GM12878 (cell line): ENCODE measurements around the gene CFAP91. TPM values are rescaled to one million over a fixed set of nuclear protein-coding genes. Genes with fewer than 3 reads are reported as not detected.

Source experiments
- ATAC-seq: fragments of 200-7000 bp; cut with Tn5 transposase; 3 replicates; pipeline ENCODE4 v1.9.1; 2020; ENCODE audit warnings: mild to moderate bottlenecking, moderate library complexity
- BruUV-seq: library from RNA; stranded (reverse); fragments of 400-500 nt; replicated peaks from 2 replicates; lab custom pipeline; 2021; lab: Mats Ljungman, UMichigan
- CTCF ChIA-PET: fragments of 300-600 bp; sonication (Branson Sonifier 250); formaldehyde crosslinking; extraction: SDS; loops from one replicate; lab custom pipeline; 2021; ENCODE audit warnings: inconsistent platforms; lab: Yijun Ruan, JAX
- POLR2A ChIA-PET: fragments of 350-600 bp; formaldehyde crosslinking; extraction: SDS; loops from one replicate; lab custom pipeline; 2021; ENCODE audit warnings: inconsistent platforms; lab: Charles Lee
- RAD21 ChIA-PET: fragments of 300-600 bp; sonication (Branson Sonifier 250); formaldehyde crosslinking; loops from one replicate; lab custom pipeline; 2023; ENCODE audit warnings: antibody characterized with exemption; ENCODE audit not compliant: unreplicated experiment; lab: Charles Lee
- SMC1A ChIA-PET: fragments of 300-600 bp; sonication (Branson Sonifier 250); formaldehyde crosslinking; loops from one replicate; lab custom pipeline; 2023; ENCODE audit not compliant: unreplicated experiment, uncharacterized antibody; lab: Charles Lee
- DNase-seq: peaks from one replicate; pipeline ENCODE4 v3.0.0-alpha.2; 2011; ENCODE audit warnings: low read depth, low spot score
- FAIRE-seq: peaks from 3 replicates; lab custom pipeline; 2011; peaks lifted over from hg19 to GRCh38; lab: Jason Lieb, UNC
- H2AFZ ChIP-seq: 2 replicates; pipeline ENCODE4 v1.6.0; 2011; ENCODE audit warnings: low read depth, low read length, control low read depth; ENCODE audit not compliant: control insufficient read depth
- H3K27ac ChIP-seq: 2 replicates; pipeline ENCODE4 v1.5.1; 2011; ENCODE audit warnings: control low read depth; ENCODE audit not compliant: control insufficient read depth, insufficient read depth
- H3K27me3 ChIP-seq, 2 experiments: replicated peaks in 1 of 2; 2 replicates each; pipeline versions ENCODE4 v1.6.0 to v1.6.1; 2011; ENCODE audit warnings: low read length in 1 of 2; ENCODE audit not compliant: control insufficient read depth in 2 of 2, insufficient read depth in 2 of 2
- H3K36me3 ChIP-seq, 2 experiments: 2 replicates each; pipeline ENCODE4 v1.5.1; 2011; ENCODE audit warnings: low read length in 1 of 2; ENCODE audit not compliant: control insufficient read depth in 2 of 2, insufficient read depth in 2 of 2
- H3K4me1 ChIP-seq: 2 replicates; pipeline ENCODE4 v1.6.1; 2011; ENCODE audit warnings: mild to moderate bottlenecking, low read length, moderate library complexity, mixed read lengths; ENCODE audit not compliant: control insufficient read depth, insufficient read depth
- H3K4me2 ChIP-seq: 2 replicates; pipeline ENCODE4 v1.6.0; 2011; ENCODE audit warnings: control low read depth; ENCODE audit not compliant: control insufficient read depth, insufficient read depth
- H3K4me3 ChIP-seq: fragments of 200-600 bp; sonication (generic); 2 replicates; pipeline ENCODE4 v1.5.1; 2016
- H3K79me2 ChIP-seq: 2 replicates; pipeline ENCODE4 v1.6.0; 2011; ENCODE audit warnings: low read length; ENCODE audit not compliant: control insufficient read depth, insufficient read depth
- H3K9ac ChIP-seq: 2 replicates; pipeline ENCODE4 v1.8.0; 2011; ENCODE audit warnings: low read length, control low read depth, mixed read lengths; ENCODE audit not compliant: control insufficient read depth, insufficient read depth
- H3K9me3 ChIP-seq: replicated peaks from 3 replicates; pipeline ENCODE4 v1.5.1; 2011; ENCODE audit warnings: mild to moderate bottlenecking, low read length; ENCODE audit not compliant: control insufficient read depth, insufficient read depth
- H4K20me1 ChIP-seq: 2 replicates; pipeline ENCODE4 v1.6.0; 2011; ENCODE audit not compliant: control insufficient read depth, insufficient read depth
- CHD2 ChIP-seq: IDR thresholded peaks from 2 replicates; pipeline ENCODE4 v1.6.1; 2011; ENCODE audit warnings: low read depth, low read length, improper control_type of control experiment, borderline replicate concordance
- EZH2 ChIP-seq: IDR thresholded peaks from 2 replicates; pipeline ENCODE4 v1.6.1; 2012; ENCODE audit warnings: low read depth, mild to moderate bottlenecking, control low read depth, inconsistent platforms, low read length, borderline replicate concordance; ENCODE audit not compliant: control insufficient read depth
- FOS ChIP-seq: IDR thresholded peaks from 3 replicates; pipeline ENCODE4 v1.6.1; 2011; ENCODE audit warnings: borderline replicate concordance; ENCODE audit not compliant: insufficient read length; ENCODE audit errors: extremely low read depth
- MTA2 ChIP-seq: fragments of 450-650 bp; IDR thresholded peaks from 2 replicates; pipeline ENCODE4 v1.6.1; 2016; ENCODE audit warnings: low read depth, mild to moderate bottlenecking, moderate library complexity
- NRF1 ChIP-seq: conservative IDR thresholded peaks from 2 replicates; pipeline ENCODE4 v1.6.1; 2011; ENCODE audit warnings: mild to moderate bottlenecking, low read depth, low read length, improper control_type of control experiment
- TCF3 ChIP-seq: IDR thresholded peaks from 2 replicates; pipeline ENCODE4 v1.6.1; 2012; ENCODE audit warnings: low read depth, mild to moderate bottlenecking, low read length, borderline replicate concordance; ENCODE audit not compliant: insufficient read depth
- WGBS: methylation state at CpG from one replicate; pipeline ENCODE4 v1.1.6; 2016; ENCODE audit warnings: low lambda C conversion rate; ENCODE audit not compliant: insufficient replicate concordance, insufficient coverage; ENCODE audit errors: missing lambda C conversion rate; 5-methylcytosine and 5-hydroxymethylcytosine counted together
- in situ Hi-C: fragments of 300-500 bp; cut with MboI; formaldehyde crosslinking; loops from 9 replicates; pipeline ENCODE4 v1.14.3; 2018; ENCODE audit warnings: mixed read lengths
- intact Hi-C: fragments of 100-400 bp; cut with micrococcal nuclease; formaldehyde crosslinking; loops from one replicate; pipeline ENCODE4 v1.14.2; 2022; ENCODE audit not compliant: unreplicated experiment
- polyA plus RNA-seq, 11 experiments: library from polyadenylated mRNA; depleted of rRNA in 4 of 11; unstranded in 6 of 11; stranded (reverse) in 5 of 11; fragments of >200 nt; fragmentation: Nextera tagmentation in 4 of 11; fragmentation: Illumina TruSeq in 1 of 11; extraction: Ambion mirVana in 4 of 11; extraction: Trizol in 1 of 11; gene quantifications; 1 replicate in 1 of 11; 2 replicates in 10 of 11; pipeline versions ENCODE4 v1.2.1 to v1.2.3, GENCODE V29; 2011 to 2016; ENCODE audit warnings: inconsistent platforms in 2 of 11, missing spikeins in 2 of 11, low read depth in 1 of 11
- total RNA-seq, 4 experiments: library from RNA; depleted of rRNA in 3 of 4; stranded (reverse); fragments of >200 nt in 3 of 4; fragmentation: Illumina TruSeq in 1 of 4; extraction: Trizol in 1 of 4; gene quantifications; 2 replicates each; pipeline versions ENCODE4 v1.2.1 to v1.2.3, GENCODE V29; 2013 to 2021
- TF ChIP-seq, protein P1 (sequence below): fragments of 450-650 bp; IDR thresholded peaks from 2 replicates; pipeline ENCODE4 v1.6.1; 2017; ENCODE audit warnings: antibody characterized with exemption, mild to moderate bottlenecking, moderate library complexity
- TF ChIP-seq, protein P2 (sequence below): IDR thresholded peaks from 2 replicates; pipeline ENCODE4 v1.6.1; 2012; ENCODE audit warnings: improper control_type of control experiment, low read depth, low read length; ENCODE audit not compliant: insufficient replicate concordance
- TF ChIP-seq, protein P3 (sequence below): fragments of 450-650 bp; conservative IDR thresholded peaks from 2 replicates; pipeline ENCODE4 v1.6.1; 2017; ENCODE audit warnings: mild to moderate bottlenecking, moderate library complexity

Gene CFAP91
- total and polyA plus RNA-seq, 10 of the 15 experiments (the other 5 are each of a cell fraction or from before 2014, with no cell fraction given) = 0.03 to 2.2 (median 0.92) TPM

DNA sequence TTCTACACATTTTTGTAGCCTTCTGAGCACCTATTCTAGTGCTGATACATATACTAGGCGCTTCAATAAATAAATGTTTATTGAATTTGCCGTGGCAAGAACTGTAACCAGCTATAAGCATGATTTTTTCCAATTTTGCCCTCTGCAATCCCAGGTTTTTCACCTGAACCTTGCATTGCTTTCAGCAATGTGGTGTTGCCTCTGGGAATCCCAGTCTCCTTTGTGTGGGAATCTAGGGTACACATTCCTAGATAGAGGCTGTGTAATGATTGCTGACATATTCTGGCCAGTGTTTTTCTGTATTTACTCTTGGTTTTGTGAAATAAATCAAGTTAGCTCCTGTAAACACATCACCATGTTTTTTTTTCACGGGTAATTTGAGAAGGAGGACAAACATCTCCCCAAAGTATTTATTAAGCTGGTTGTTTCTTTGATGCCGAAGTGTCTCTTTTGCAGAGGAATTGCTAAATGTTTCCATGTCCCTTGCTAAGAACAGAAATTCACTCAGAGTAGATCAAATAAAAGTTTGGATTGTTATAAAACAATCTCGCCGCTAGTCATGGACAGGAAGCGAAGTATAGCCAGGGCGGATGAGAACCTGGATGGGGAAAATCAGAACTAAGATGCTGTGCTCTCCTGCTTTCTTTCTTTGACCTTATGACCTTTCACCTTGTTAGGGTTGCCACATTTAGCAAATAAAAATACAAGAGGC lies 1.2 kb downstream of the CFAP91 start:
- no peak overlapping the region for H3K27ac ChIP-seq
- ChIA-PET RAD21 (no interaction called here), CTCF (interaction anchor here (0.6 to 1.9 kb wide), 5 partner anchors 8 to 28 kb away, joined by 3 to 5 read pairs (median 4); no protein-coding TSS in a partner anchor), POLR2A (interaction anchor here (0.5 to 1.4 kb wide), 2 partner anchors 105 to 206 kb away, joined by 3 to 4 read pairs; partner anchors contain the start of gene TIMMDC1), SMC1A (interaction anchor here (1.1 to 1.5 kb wide), 3 partner anchors 8 to 61 kb away, joined by 3 to 5 read pairs (median 4); no protein-coding TSS in a partner anchor)
- peaks cover 15% of the 10 kb centered on the region for H3K9me3 ChIP-seq
- H4K20me1 ChIP-seq = no peaks in the 10 kb centered on the region
- WGBS = 90% methylated on average over 8 of the region's 8 CpGs
- no TSS peak for BruUV-seq
- intact Hi-C loops (loop anchor here (10.0 kb wide), 1 partner anchor 391 kb away; the partner anchor contains the start of gene GSK3B), in situ Hi-C loops (no loop called here)
- H3K4me2 ChIP-seq = no peak overlapping the region
- H3K4me1 ChIP-seq = peaks cover 26% of the 10 kb centered on the region
- H3K4me3 ChIP-seq = no peak overlapping the region
- ATAC-seq (no peak), FAIRE-seq (no peak), DNase-seq (no peak)
- no peak overlapping the region for H2AFZ ChIP-seq
- H3K27me3 ChIP-seq = no peaks in the 10 kb centered on the region
- no peaks in the 10 kb centered on the region for H3K36me3 ChIP-seq
- no peak overlapping the region for H3K9ac ChIP-seq
- H3K79me2 ChIP-seq = no peaks in the 10 kb centered on the region; the same call in 1 of the 2 replicates
- TF ChIP-seq EZH2 (no peak), CHD2 (no peak), MTA2 (no peak), TCF3 (no peak), FOS (no peak), NRF1 (no peak)
- TF ChIP-seq, protein P1, sequence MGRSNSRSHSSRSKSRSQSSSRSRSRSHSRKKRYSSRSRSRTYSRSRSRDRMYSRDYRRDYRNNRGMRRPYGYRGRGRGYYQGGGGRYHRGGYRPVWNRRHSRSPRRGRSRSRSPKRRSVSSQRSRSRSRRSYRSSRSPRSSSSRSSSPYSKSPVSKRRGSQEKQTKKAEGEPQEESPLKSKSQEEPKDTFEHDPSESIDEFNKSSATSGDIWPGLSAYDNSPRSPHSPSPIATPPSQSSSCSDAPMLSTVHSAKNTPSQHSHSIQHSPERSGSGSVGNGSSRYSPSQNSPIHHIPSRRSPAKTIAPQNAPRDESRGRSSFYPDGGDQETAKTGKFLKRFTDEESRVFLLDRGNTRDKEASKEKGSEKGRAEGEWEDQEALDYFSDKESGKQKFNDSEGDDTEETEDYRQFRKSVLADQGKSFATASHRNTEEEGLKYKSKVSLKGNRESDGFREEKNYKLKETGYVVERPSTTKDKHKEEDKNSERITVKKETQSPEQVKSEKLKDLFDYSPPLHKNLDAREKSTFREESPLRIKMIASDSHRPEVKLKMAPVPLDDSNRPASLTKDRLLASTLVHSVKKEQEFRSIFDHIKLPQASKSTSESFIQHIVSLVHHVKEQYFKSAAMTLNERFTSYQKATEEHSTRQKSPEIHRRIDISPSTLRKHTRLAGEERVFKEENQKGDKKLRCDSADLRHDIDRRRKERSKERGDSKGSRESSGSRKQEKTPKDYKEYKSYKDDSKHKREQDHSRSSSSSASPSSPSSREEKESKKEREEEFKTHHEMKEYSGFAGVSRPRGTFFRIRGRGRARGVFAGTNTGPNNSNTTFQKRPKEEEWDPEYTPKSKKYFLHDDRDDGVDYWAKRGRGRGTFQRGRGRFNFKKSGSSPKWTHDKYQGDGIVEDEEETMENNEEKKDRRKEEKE = no peak
- TF ChIP-seq, protein P2, sequence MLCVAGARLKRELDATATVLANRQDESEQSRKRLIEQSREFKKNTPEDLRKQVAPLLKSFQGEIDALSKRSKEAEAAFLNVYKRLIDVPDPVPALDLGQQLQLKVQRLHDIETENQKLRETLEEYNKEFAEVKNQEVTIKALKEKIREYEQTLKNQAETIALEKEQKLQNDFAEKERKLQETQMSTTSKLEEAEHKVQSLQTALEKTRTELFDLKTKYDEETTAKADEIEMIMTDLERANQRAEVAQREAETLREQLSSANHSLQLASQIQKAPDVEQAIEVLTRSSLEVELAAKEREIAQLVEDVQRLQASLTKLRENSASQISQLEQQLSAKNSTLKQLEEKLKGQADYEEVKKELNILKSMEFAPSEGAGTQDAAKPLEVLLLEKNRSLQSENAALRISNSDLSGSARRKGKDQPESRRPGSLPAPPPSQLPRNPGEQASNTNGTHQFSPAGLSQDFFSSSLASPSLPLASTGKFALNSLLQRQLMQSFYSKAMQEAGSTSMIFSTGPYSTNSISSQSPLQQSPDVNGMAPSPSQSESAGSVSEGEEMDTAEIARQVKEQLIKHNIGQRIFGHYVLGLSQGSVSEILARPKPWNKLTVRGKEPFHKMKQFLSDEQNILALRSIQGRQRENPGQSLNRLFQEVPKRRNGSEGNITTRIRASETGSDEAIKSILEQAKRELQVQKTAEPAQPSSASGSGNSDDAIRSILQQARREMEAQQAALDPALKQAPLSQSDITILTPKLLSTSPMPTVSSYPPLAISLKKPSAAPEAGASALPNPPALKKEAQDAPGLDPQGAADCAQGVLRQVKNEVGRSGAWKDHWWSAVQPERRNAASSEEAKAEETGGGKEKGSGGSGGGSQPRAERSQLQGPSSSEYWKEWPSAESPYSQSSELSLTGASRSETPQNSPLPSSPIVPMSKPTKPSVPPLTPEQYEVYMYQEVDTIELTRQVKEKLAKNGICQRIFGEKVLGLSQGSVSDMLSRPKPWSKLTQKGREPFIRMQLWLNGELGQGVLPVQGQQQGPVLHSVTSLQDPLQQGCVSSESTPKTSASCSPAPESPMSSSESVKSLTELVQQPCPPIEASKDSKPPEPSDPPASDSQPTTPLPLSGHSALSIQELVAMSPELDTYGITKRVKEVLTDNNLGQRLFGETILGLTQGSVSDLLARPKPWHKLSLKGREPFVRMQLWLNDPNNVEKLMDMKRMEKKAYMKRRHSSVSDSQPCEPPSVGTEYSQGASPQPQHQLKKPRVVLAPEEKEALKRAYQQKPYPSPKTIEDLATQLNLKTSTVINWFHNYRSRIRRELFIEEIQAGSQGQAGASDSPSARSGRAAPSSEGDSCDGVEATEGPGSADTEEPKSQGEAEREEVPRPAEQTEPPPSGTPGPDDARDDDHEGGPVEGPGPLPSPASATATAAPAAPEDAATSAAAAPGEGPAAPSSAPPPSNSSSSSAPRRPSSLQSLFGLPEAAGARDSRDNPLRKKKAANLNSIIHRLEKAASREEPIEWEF = no peak
- TF ChIP-seq, protein P3, sequence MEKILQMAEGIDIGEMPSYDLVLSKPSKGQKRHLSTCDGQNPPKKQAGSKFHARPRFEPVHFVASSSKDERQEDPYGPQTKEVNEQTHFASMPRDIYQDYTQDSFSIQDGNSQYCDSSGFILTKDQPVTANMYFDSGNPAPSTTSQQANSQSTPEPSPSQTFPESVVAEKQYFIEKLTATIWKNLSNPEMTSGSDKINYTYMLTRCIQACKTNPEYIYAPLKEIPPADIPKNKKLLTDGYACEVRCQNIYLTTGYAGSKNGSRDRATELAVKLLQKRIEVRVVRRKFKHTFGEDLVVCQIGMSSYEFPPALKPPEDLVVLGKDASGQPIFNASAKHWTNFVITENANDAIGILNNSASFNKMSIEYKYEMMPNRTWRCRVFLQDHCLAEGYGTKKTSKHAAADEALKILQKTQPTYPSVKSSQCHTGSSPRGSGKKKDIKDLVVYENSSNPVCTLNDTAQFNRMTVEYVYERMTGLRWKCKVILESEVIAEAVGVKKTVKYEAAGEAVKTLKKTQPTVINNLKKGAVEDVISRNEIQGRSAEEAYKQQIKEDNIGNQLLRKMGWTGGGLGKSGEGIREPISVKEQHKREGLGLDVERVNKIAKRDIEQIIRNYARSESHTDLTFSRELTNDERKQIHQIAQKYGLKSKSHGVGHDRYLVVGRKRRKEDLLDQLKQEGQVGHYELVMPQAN = no peak
